Measurements from ENCODE around the gene KLHDC7A.

The KLHDC7A gene

DNA sequence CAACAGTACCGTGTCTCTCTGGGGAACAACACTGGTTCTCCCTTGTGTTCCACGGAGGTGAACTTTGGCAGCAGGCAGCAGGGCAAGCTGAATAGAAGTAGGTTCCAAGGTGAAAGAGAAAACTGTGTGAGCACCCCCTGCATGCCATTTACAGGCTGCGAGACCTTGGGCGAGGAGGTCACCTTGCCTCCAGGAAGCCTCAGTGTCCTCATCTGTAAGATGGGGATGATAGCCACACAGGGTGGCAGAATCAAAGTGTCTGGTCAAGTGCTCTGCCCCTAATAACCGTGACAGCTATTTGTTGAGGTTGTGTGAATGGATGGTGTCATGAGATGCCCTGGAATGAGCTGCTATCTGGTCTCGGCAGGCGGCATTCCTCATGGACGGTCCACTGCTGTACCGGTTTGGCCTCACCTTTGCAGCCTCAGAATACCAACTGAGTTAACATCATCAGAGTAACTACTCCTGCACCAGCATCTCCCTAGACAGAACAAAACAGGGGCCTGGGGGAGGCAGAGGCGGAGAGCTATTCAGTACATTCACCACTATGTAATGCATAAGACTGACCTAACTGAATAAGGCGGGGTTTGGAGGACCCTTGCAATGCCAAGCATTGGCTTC, 7.4 kb upstream of the KLHDC7A start:
- DNase-seq = no peak

DNA sequence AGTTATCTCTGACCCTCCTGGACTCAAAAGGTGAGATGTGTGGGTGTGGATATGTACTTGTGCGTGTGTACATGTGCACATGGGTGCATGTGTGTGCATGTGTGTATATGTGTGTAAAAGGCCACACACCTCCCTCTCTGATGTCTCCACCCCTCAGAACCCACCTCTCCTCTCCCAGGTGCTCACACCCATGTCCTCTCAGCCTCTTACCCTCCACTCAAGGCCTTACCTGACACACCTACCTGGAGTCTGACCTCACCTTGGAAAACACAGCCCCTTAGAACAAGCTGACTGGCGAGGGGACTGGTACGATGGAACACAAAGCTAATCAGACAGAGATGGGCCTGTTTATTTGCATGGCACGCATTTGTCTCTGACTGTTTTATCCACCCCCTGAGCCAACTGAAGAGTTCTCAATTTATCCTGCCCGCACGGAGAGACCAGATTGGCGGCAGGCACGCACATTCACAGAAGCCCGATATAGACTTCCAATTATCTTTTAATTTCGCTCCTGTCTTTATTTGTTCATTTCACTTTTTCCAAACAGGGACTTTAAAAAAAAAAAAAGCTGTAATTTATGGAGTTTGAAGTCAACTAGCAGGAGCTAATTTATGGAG, 6.1 kb upstream of the KLHDC7A start:
- no peak for DNase-seq

DNA sequence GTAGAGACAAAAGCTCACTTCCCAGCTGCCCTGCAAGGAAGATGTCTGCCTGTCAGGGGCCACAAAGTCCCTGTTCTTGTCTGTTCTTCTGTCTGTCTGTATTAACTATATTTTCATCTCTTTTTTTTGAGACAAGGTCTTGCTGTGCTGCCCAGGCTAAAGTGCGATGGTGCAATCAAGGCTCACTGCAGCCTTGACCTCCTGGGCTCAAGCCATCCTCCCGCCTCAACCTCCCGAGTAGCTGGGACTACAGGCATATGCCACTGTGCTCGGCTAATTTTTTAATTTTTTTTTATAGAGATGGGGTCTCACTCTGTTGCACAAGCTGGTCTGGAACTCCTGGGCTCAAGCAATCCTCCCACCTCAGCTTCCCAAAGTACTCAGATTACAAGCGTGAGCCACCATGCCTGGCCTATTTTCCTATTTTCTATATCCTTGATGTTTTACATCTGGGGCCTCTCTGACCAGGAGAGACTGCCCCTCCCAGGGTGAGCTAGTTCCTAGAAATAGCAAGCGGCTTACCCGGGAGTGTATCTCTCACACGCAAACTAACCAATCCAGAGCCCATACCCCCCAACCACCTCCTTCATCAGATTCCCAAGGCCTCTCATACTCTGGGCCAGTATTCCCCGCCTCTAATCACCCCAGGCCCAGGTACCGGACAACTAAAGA, 5.4 kb upstream of the KLHDC7A start:
- DNase-seq = no peak

DNA sequence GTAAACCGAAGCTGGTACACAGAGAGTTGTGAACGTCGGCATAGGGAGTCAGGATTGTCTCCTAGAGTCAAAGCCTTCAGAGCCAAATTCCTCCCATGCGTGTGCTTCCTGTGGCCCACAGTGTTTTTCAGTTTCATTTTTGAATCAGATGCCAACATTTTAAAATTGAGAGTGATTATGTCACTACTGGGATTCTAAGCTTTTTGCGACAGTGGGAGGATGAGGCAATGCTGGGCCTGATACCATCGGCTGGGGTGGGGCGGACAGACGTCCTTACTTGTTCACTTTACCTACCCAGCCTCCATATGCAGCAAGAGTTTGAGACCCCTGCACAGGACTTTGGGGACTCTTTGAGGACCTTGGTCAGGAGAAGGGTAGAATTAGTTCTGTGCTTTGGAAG, 1.3 kb upstream of the KLHDC7A start:
- DNase-seq = no peak

DNA sequence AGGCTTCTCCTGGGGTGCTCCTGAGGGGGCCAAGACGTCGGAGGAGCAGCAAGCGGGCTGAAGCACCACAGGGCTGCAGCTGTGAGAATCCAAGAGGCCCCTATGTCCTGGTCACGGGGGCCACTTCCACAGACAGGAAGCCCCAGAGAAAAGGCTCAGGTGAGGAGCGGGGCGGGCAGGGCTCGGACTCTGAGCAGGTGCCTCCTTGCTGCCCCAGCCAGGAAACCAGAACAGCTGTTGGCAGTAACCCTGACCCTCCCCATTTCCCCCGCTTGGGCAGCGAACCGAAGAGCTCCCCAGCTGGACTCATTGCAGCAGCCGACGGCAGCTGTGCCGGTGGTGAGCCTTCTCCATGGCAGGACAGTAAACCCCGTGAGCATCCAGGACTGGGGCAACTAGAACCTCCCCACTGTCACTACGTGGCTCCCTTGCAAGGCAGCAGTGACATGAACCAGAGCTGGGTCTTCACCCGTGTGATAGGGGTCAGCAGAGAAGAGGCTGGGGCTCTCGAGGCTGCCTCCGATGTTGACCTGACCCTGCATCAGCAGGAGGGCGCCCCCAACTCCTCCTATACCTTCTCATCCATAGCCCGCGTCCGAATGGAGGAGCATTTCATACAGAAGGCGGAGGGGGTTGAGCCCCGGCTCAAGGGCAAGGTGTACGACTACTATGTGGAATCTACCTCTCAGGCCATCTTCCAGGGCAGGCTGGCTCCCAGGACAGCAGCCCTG, 625 bp downstream of the KLHDC7A start:
- DNase-seq = no peak

DNA sequence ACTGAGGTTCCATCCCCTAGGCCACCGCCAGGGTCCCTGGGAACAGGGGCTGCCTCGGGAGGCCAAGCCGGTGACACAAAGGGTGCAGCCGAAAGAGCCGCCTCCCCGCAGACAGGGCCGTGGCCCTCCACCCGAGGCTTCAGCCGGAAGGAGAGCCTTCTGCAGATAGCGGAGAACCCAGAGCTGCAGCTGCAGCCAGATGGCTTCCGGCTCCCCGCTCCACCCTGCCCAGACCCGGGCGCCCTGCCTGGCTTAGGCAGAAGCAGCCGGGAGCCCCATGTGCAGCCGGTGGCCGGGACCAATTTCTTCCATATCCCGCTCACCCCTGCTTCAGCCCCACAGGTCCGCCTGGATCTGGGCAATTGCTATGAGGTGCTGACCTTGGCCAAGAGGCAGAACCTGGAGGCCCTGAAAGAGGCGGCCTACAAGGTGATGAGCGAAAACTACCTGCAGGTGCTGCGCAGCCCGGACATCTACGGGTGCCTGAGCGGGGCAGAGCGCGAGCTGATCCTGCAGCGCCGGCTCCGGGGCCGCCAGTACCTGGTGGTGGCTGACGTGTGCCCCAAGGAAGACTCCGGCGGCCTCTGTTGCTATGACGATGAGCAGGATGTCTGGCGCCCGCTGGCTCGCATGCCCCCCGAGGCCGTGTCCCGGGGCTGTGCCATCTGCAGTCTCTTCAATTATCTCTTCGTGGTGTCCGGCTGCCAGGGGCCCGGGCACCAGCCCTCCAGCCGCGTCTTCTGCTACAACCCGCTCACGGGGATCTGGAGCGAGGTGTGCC, 1.4 kb downstream of the KLHDC7A start:
- DNase-seq = no peak

DNA sequence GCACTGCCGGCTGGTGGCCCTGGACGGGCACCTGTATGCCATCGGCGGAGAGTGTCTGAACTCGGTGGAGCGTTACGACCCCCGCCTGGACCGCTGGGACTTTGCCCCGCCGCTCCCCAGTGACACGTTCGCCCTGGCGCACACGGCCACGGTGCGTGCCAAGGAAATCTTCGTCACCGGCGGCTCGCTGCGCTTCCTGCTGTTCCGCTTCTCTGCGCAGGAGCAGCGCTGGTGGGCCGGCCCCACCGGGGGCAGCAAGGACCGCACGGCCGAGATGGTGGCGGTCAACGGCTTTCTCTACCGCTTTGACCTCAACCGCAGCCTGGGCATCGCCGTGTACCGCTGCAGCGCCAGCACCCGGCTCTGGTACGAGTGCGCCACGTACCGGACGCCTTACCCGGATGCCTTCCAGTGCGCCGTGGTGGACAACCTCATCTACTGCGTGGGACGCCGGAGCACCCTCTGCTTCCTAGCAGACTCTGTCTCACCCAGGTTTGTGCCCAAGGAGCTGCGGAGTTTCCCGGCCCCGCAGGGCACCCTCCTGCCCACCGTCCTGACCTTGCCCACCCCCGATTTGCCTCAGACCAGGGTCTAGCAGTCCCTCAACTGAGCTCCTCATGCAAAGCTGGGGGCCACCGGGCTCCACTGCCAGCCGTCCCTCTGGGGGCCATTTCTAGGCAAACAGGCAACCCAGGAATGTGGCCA, 2.1 kb downstream of the KLHDC7A start:
- DNase-seq = no peak

DNA sequence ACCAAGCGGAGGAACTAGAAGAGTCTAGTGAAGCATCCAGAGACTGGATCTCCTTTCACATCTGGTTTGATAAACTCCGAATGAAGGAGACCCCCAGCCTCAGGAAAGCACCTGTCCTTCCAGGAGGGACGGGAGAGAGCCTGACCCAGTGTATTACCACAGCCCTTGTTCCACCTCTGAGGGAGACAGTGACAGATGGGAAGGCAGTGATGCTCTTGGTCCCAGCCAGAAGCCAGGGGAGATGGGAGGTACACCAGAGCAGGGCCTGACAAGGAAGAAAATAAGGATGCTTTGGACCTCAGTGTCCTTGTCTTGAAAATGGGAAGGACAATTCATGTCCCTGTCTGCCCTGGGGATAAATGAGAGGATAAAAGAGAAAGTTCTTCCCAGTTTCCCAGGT, 3.5 kb downstream of the KLHDC7A start:
- DNase-seq = no peak

DNA sequence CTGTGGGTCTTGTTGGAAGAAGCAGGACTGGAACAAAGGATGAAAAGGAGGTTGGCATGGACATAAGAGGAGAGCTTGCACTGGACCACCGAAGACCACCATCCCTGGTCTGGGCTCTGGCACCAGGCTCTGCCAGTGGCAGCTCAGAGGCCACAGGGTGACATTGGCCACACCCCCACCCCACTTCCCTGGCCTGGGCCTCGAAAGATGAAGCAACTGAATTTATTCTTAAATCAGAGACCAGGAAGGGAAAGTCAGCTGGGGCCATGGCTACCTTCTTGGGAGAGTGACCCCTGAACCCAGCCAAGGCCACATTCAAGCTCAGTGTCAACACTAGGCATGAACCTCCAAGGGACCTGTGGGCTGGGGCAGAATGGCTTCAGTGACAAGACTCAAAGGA, 4.0 kb downstream of the KLHDC7A start:
- DNase-seq = no peak

DNA sequence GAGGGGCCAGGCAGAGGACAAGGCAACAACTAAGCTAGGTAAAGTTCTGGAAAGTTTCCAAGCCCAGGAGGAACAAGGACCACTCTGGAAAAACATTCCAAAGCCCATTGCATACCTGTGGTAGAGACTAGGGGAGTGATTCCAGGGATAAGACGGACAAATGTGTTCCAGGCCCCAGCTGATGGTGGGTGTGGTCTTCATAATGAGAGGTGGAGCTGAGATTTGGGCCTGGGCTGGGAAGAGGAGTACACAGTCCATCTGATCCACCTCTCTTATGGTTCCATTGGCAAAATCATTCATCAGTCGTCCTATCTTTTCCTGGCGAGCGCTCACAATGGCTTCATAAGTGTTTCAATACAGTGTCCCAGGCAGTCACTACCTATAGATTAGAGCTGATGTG, 4.5 kb downstream of the KLHDC7A start:
- DNase-seq = no peak

DNA sequence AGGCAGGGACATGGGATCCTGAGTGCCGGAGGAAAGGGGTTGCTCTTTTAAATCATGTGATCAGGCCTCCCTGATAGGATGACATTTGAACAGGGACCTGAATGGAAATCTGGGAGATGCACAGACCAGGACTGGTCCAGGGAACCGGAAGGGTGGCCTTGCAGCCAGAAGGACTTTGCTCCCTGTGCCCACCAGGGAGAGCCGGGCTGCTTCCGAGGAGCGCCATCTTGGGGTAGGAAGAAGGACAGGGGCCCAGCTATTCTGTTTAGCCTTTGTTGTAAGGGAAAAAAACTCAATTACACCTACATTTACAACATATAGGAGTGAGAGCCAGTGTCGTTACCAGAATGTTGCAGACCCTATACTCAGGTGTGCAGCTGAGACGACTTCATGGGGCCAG, 5.5 kb downstream of the KLHDC7A start:
- DNase-seq = no peak

DNA sequence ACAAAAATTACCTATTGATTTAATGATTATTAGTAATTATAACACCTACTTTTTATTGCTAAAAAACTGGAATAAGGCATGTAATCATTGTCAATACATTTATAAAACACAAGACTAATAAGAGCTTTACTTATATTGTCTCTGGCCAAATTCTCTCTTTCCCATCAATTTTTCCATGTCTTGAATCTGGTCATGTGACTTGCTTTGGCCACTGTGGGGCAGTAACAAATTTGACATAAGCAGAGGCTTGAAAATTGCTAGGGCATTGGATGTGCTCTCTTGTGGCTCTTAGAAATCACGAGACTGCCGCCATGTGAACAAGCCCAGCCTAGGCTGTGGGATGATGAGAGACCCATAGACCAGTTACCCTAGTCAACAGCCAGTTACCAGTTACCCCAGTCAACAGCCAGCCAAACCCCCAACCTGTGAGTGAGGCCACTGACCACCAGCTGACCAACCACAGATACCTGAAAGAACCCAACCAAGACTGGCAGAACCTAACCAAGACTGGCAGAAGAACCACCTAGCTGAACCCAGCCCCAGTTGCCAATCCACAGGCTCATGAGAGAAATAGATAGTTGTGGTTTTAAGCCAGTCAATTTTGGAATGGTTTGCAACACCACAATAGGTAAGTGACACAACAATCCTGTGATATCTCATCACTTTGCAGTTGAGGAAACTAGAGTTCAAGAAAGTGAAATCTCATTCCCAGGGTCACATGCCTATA, 8.8 kb downstream of the KLHDC7A start:
- DNase-seq = no peak

DNA sequence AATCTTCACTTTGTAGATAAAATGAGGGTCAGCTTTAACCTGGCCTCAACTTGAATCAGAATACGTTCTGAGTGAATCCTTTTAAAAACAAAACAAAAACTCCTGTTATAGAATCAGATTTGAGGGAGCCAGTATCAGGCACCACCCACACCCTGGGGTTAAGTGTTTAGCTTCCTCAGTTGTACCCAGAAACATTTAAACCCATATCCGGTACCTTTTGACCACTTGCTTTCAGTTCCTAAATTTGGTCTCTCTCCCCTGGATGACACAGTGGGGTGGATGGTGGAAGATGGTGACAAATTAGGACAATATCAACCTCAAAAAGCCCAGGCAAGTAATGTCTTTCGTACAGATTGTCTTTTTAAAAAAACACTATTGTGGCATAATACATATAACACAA, 10.4 kb downstream of the KLHDC7A start:
- DNase-seq = no peak

DNA sequence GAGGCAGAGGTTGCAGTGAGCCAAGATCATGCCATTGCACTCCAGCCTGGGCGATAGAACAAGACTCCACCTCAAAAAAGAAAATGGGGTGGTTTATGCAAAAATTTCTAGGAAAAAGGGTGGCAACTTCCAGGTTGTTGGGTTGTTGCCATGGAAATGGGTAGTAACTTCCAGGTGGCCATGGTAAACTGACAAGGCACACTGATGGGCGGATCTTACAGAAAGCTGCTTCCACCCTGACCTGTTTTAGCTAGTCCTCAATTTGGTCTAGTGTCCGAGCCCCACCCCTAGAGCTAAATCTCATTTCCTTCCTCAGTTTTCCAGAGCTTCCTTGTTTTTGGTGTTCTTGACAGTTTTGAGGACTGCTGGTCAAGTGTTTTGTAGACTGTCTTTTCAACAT, 13.6 kb downstream of the KLHDC7A start:
- no peak for DNase-seq

DNA sequence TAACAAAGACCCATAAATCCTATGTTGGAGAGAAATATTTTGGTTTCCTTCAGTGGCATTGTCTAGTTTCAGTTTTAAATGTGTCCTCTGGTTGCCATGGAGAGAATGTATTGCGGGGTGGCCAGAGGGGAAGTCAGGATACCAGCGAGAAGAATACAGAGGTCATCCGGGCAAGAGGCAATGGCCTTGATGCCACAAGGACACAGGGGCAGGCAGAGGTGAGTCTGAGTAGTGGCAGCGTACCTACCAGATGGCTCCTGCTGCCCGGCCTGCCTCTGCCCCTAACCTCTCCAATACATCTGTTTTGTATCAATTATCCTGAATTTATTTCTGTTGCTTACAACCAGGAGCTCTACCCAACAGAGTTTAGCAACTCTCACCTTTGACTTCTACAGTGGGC, 14.9 kb downstream of the KLHDC7A start:
- DNase-seq = no peak

DNA sequence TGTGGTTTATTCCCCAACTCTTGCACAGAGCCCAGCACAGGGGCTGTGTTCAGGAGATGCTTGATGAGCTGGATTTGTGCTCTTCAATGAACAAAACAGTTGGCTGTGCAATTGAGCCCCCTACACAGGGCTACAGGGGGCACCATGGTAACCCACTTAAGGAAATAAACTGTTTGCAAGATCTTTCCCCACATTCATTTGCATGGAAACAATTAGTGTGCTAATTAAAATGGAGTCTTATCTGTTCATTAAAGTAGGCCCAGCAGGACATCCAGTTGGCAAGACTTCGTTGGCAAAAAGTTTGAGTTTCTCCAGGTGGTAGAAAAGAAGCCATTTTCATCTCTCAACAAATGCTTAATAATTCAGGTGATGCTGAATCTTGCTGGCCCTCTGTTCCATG, 15.3 kb downstream of the KLHDC7A start:
- DNase-seq = no peak

DNA sequence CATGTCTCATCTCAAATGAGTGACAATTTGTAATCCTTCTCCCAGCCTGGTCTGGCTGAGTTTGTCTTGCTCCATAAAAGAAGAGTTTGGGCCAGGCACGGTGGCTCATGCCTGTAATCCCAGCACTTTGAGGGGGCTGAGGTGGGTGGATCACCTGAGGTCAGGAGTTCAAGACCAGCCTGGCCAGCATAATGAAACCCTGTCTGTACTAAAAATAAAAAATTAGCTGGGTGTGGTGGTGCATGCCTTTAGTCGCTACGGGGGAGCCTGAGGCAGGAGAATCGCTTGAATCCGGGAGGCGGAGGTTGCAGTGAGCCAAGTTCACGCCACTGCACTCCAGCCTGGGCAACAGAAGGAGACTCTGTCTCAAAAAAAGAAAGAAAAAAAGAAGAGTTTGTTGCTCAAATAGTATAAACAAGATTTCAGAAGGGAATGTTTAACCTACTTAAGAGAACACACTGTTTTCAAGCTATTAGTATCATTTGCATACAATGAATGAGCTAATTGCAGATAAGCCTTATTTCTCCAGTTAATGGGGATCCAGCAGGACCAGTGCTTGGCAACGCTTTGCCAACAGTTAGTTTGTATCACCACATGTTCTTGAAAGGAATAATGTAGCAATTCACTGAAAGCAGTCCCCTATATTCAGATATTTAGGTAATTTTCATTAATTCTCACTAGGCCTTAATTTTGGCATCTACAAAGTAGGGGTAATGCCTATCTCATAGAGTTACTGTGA, 15.9 kb downstream of the KLHDC7A start:
- DNase-seq = no peak

DNA sequence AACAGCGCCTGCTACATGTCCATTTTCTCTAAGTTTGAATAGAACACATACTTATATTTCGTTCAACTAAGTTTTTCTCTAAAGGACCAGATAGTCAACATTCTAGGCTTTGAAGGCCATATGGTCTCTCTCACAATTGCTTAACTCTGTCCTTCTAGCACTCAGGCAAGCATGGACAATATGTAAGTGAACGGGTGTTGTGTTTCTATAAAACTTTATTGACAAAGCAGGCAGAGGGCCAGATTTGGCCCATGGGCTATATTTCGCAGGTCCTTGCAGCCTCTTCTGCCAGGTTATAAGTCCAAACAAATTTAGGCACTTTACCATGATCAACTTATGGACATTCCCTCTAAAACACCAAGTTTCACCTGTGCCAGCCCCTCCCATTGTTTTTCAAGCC, 21.1 kb downstream of the KLHDC7A start:
- no peak for DNase-seq

DNA sequence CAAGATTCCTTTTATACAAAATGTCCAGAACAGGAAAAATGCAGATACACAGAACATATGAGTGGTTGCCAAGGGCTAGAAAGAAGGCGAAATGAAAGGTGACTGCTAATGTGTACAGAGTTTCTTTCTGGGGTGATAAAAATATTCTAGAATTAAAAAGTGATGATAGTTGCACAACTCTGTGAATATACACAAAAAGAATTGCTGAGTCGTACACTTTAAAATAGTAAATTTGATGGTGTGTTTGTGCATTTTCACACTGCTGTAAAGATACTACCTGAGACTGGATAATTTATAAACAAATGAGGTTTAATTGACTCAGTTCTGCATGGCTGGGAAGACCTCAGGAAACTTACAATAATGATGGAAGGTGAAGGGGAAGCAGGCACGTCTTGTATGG, 23.9 kb downstream of the KLHDC7A start:
- no peak for DNase-seq

DNA sequence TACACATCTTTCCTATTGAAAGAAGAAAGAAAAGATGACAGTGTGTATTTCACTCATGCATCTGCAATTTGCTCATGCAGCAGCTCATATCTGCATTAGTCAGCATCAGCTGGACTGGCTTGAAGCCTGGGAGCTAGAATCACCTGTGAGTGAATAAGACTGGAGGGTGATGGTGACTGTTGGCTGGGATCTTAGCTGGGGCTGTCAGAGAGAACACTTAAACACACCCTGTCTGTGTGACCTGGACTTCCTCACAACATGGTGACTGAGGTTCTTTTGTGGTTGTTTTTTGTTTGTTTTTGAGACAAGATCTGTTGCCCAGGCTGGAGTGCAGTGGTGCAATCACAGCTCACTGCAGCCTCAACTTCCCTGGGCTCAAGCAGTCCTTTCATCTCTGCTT, 24.9 kb downstream of the KLHDC7A start:
- DNase-seq = no peak

DNA sequence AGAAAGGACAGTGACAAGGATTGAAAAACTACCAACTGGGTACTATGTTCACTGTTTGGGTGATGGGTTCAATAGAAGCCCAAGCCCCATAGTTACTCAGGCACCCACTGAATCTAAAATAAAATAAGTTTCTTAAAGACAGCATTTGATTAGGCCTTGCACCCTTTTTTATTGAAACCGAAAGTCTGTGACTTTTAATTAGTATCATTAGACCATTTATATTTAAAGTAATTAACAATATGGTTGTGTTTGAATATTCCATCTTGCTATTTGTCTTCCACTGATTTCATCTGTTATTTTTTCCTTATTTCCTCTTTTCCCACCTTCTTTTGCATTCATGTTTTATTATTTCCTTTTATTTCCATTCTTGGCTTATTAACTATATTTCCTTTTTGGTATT, 27.4 kb downstream of the KLHDC7A start:
- DNase-seq = no peak
